HepG2 (cell line): ENCODE data around the gene RAB2B. TPM values are rescaled to one million over a fixed set of nuclear protein-coding genes. Genes with fewer than 3 reads are reported as not detected.

Source experiments
- DMTF1 ChIP-seq: sonication (generic); formaldehyde crosslinking; IDR thresholded peaks from 2 replicates; pipeline ENCODE4 v1.4.0; 2020; ENCODE audit warnings: mild to moderate bottlenecking, missing genetic modification reagents
- MBD4 ChIP-seq: IDR thresholded peaks from 2 replicates; pipeline ENCODE4 v1.6.1; 2012; ENCODE audit warnings: low read length, inconsistent platforms, borderline replicate concordance
- NPAS2 ChIP-seq: sonication (generic); formaldehyde crosslinking; IDR thresholded peaks from 2 replicates; pipeline ENCODE4 v1.8.0; 2022; ENCODE audit warnings: mild to moderate bottlenecking, missing genetic modification reagents, borderline replicate concordance
- PBX2 ChIP-seq: IDR thresholded peaks from 2 replicates; pipeline ENCODE4 v1.6.1; 2016; ENCODE audit warnings: control low read depth
- RERE ChIP-seq: IDR thresholded peaks from 2 replicates; pipeline ENCODE4 v1.6.1; 2016; ENCODE audit warnings: low read depth, missing genetic modification reagents, missing compliant biosample characterization
- TFE3 ChIP-seq: IDR thresholded peaks from 2 replicates; pipeline ENCODE4 v1.6.1; 2016
- ZIK1 ChIP-seq: sonication (generic); formaldehyde crosslinking; IDR thresholded peaks from 2 replicates; pipeline ENCODE4 v1.5.0; 2020; ENCODE audit warnings: mild to moderate bottlenecking, low read depth, missing genetic modification reagents, borderline replicate concordance
- ZNF253 ChIP-seq: sonication (generic); formaldehyde crosslinking; IDR thresholded peaks from 2 replicates; pipeline ENCODE4 v1.8.0; 2022; ENCODE audit warnings: mild to moderate bottlenecking, missing genetic modification reagents, borderline replicate concordance
- ZNF383 ChIP-seq: sonication (generic); formaldehyde crosslinking; IDR thresholded peaks from 2 replicates; pipeline ENCODE4 v1.4.0; 2020; ENCODE audit warnings: missing genetic modification reagents, mild to moderate bottlenecking, borderline replicate concordance
- ZNF503 ChIP-seq: sonication (generic); formaldehyde crosslinking; IDR thresholded peaks from 2 replicates; pipeline ENCODE4 v1.4.0; 2020; ENCODE audit warnings: missing genetic modification reagents
- ZNF549 ChIP-seq: sonication (generic); formaldehyde crosslinking; IDR thresholded peaks from 2 replicates; pipeline ENCODE4 v1.5.0; 2020; ENCODE audit warnings: missing genetic modification reagents
- ZNF737 ChIP-seq: sonication (generic); formaldehyde crosslinking; IDR thresholded peaks from 2 replicates; pipeline ENCODE4 v1.5.0; 2020; ENCODE audit warnings: missing genetic modification reagents, mild to moderate bottlenecking, borderline replicate concordance
- ZNF777 ChIP-seq: sonication (generic); formaldehyde crosslinking; IDR thresholded peaks from 2 replicates; pipeline ENCODE4 v1.4.0; 2020; ENCODE audit warnings: missing genetic modification reagents
- polyA plus RNA-seq, 8 experiments: library from polyadenylated mRNA; depleted of rRNA in 3 of 8; stranded (reverse) in 7 of 8; unstranded in 1 of 8; fragments of >200 nt; fragmentation: Illumina TruSeq in 4 of 8; extraction: Trizol in 4 of 8; gene quantifications; 2 replicates each; pipeline versions ENCODE4 v1.2.1 to v1.2.3, GENCODE V29; 2011 to 2016; ENCODE audit warnings: low read depth in 4 of 8, missing spikeins in 1 of 8, mixed read lengths in 1 of 8; ENCODE audit not compliant: insufficient read depth in 1 of 8
- total RNA-seq, 5 experiments: library from RNA; depleted of rRNA; stranded (reverse); fragments of >200 nt; fragmentation: Illumina TruSeq; extraction: Trizol; gene quantifications; 2 replicates each; pipeline ENCODE4 v1.2.3, GENCODE V29; 2016; ENCODE audit warnings: low read depth in 1 of 5

RAB2B gene
- total and polyA plus RNA-seq, 2 of the 13 experiments (the other 11 are each of a cell fraction or from before 2014, with no cell fraction given): 36.0 to 60.6 TPM

GRCh38 chr14:21510735-21511657, 34.2 kb upstream of the RAB2B start, which contains the start of gene METTL3 (continued):
- no peak for TF ChIP-seq NPAS2 (CRISPR knock-in tag)
- TF ChIP-seq ZIK1: peak; percentile 84; the same call in 1 of the 2 replicates
- TF ChIP-seq TFE3 (CRISPR knock-in tag): peak; percentile 90; the same call in 1 of the 2 replicates
- TF ChIP-seq RERE (CRISPR knock-in tag): no peak; the same call in 1 of the 2 replicates
- no peak for TF ChIP-seq DMTF1
- no peak for TF ChIP-seq ZNF549 (CRISPR knock-in tag)
- TF ChIP-seq PBX2: no peak
- no peak; the same call in 1 of the 2 replicates for TF ChIP-seq ZNF777 (CRISPR knock-in tag)
- peak; percentile 81; the same call in 1 of the 2 replicates for TF ChIP-seq ZNF253 (CRISPR knock-in tag)
- TF ChIP-seq MBD4: no peak
- TF ChIP-seq ZNF383 (CRISPR knock-in tag): no peak; the same call in 1 of the 2 replicates
- no peak for TF ChIP-seq ZNF503
- TF ChIP-seq ZNF737: peak; percentile 95; the same call in 1 of the 2 replicates
